GM12878 (cell line): ENCODE data around the gene DAZAP2. TPM values are rescaled to one million over a fixed set of nuclear protein-coding genes. Genes with fewer than 3 reads are reported as not detected.

Experiments
- ATAC-seq: fragments of 200-7000 bp; cut with Tn5 transposase; 3 replicates; pipeline ENCODE4 v1.9.1; 2020; ENCODE audit warnings: mild to moderate bottlenecking, moderate library complexity
- BruUV-seq: library from RNA; stranded (reverse); fragments of 400-500 nt; replicated peaks from 2 replicates; lab custom pipeline; 2021; lab: Mats Ljungman, UMichigan
- CTCF ChIA-PET: fragments of 300-600 bp; sonication (Branson Sonifier 250); formaldehyde crosslinking; extraction: SDS; loops from one replicate; lab custom pipeline; 2021; ENCODE audit warnings: inconsistent platforms; lab: Yijun Ruan, JAX
- POLR2A ChIA-PET: fragments of 350-600 bp; formaldehyde crosslinking; extraction: SDS; loops from one replicate; lab custom pipeline; 2021; ENCODE audit warnings: inconsistent platforms; lab: Charles Lee
- RAD21 ChIA-PET: fragments of 300-600 bp; sonication (Branson Sonifier 250); formaldehyde crosslinking; loops from one replicate; lab custom pipeline; 2023; ENCODE audit warnings: antibody characterized with exemption; ENCODE audit not compliant: unreplicated experiment; lab: Charles Lee
- SMC1A ChIA-PET: fragments of 300-600 bp; sonication (Branson Sonifier 250); formaldehyde crosslinking; loops from one replicate; lab custom pipeline; 2023; ENCODE audit not compliant: unreplicated experiment, uncharacterized antibody; lab: Charles Lee
- DNase-seq: peaks from one replicate; pipeline ENCODE4 v3.0.0-alpha.2; 2011; ENCODE audit warnings: low read depth, low spot score
- FAIRE-seq: peaks from 3 replicates; lab custom pipeline; 2011; peaks lifted over from hg19 to GRCh38; lab: Jason Lieb, UNC
- H2AFZ ChIP-seq: 2 replicates; pipeline ENCODE4 v1.6.0; 2011; ENCODE audit warnings: low read depth, low read length, control low read depth; ENCODE audit not compliant: control insufficient read depth
- H3K27ac ChIP-seq: 2 replicates; pipeline ENCODE4 v1.5.1; 2011; ENCODE audit warnings: control low read depth; ENCODE audit not compliant: control insufficient read depth, insufficient read depth
- H3K27me3 ChIP-seq, 2 experiments: replicated peaks in 1 of 2; 2 replicates each; pipeline versions ENCODE4 v1.6.0 to v1.6.1; 2011; ENCODE audit warnings: low read length in 1 of 2; ENCODE audit not compliant: control insufficient read depth in 2 of 2, insufficient read depth in 2 of 2
- H3K36me3 ChIP-seq, 2 experiments: 2 replicates each; pipeline ENCODE4 v1.5.1; 2011; ENCODE audit warnings: low read length in 1 of 2; ENCODE audit not compliant: control insufficient read depth in 2 of 2, insufficient read depth in 2 of 2
- H3K4me1 ChIP-seq: 2 replicates; pipeline ENCODE4 v1.6.1; 2011; ENCODE audit warnings: mild to moderate bottlenecking, low read length, moderate library complexity, mixed read lengths; ENCODE audit not compliant: control insufficient read depth, insufficient read depth
- H3K4me2 ChIP-seq: 2 replicates; pipeline ENCODE4 v1.6.0; 2011; ENCODE audit warnings: control low read depth; ENCODE audit not compliant: control insufficient read depth, insufficient read depth
- H3K4me3 ChIP-seq: fragments of 200-600 bp; sonication (generic); 2 replicates; pipeline ENCODE4 v1.5.1; 2016
- H3K79me2 ChIP-seq: 2 replicates; pipeline ENCODE4 v1.6.0; 2011; ENCODE audit warnings: low read length; ENCODE audit not compliant: control insufficient read depth, insufficient read depth
- H3K9ac ChIP-seq: 2 replicates; pipeline ENCODE4 v1.8.0; 2011; ENCODE audit warnings: low read length, control low read depth, mixed read lengths; ENCODE audit not compliant: control insufficient read depth, insufficient read depth
- H3K9me3 ChIP-seq: replicated peaks from 3 replicates; pipeline ENCODE4 v1.5.1; 2011; ENCODE audit warnings: mild to moderate bottlenecking, low read length; ENCODE audit not compliant: control insufficient read depth, insufficient read depth
- H4K20me1 ChIP-seq: 2 replicates; pipeline ENCODE4 v1.6.0; 2011; ENCODE audit not compliant: control insufficient read depth, insufficient read depth
- CHD4 ChIP-seq: fragments of 200-600 bp; sonication (generic); IDR thresholded peaks from 2 replicates; pipeline ENCODE4 v1.6.1; 2016; ENCODE audit warnings: mild to moderate bottlenecking
- EGR1 ChIP-seq, 2 experiments: IDR thresholded peaks; 1 replicate in 1 of 2; 2 replicates in 1 of 2; pipeline ENCODE4 v1.6.1; 2011 to 2012; ENCODE audit warnings: low read depth in 2 of 2, low read length in 2 of 2, borderline replicate concordance in 1 of 2, mild to moderate bottlenecking in 1 of 2, moderate library complexity in 1 of 2
- FOS ChIP-seq: IDR thresholded peaks from 3 replicates; pipeline ENCODE4 v1.6.1; 2011; ENCODE audit warnings: borderline replicate concordance; ENCODE audit not compliant: insufficient read length; ENCODE audit errors: extremely low read depth
- FOXM1 ChIP-seq: IDR thresholded peaks from 2 replicates; pipeline ENCODE4 v1.6.1; 2012; ENCODE audit warnings: low read depth, mild to moderate bottlenecking, inconsistent platforms, low read length, moderate library complexity
- HDAC2 ChIP-seq: fragments of 200-600 bp; sonication (generic); IDR thresholded peaks from 2 replicates; pipeline ENCODE4 v1.6.1; 2017
- NKRF ChIP-seq: fragments of 450-650 bp; conservative IDR thresholded peaks from 2 replicates; pipeline ENCODE4 v1.6.1; 2017; ENCODE audit warnings: mild to moderate bottlenecking, moderate library complexity
- NR2C1 ChIP-seq: fragments of 450-650 bp; IDR thresholded peaks from 2 replicates; pipeline ENCODE4 v1.6.1; 2017; ENCODE audit warnings: antibody characterized with exemption, mild to moderate bottlenecking, moderate library complexity
- RFX5 ChIP-seq: IDR thresholded peaks from 2 replicates; pipeline ENCODE4 v1.6.1; 2011; ENCODE audit warnings: low read depth, low read length, improper control_type of control experiment
- SMARCA5 ChIP-seq: fragments of 450-650 bp; IDR thresholded peaks from 2 replicates; pipeline ENCODE4 v1.6.1; 2017; ENCODE audit warnings: mild to moderate bottlenecking
- TAF1 ChIP-seq: IDR thresholded peaks from 2 replicates; pipeline ENCODE4 v1.6.1; 2011; ENCODE audit warnings: mild to moderate bottlenecking, low read depth, low read length, borderline replicate concordance
- ZBTB33 ChIP-seq: fragments of 450-650 bp; IDR thresholded peaks from 2 replicates; pipeline ENCODE4 v1.6.1; 2017; ENCODE audit warnings: mild to moderate bottlenecking
- ZBTB4 ChIP-seq: fragments of 450-650 bp; formaldehyde crosslinking; IDR thresholded peaks from 2 replicates; pipeline ENCODE4 v1.4.0; 2022; ENCODE audit warnings: mild to moderate bottlenecking, moderate library complexity
- WGBS: methylation state at CpG from one replicate; pipeline ENCODE4 v1.1.6; 2016; ENCODE audit warnings: low lambda C conversion rate; ENCODE audit not compliant: insufficient replicate concordance, insufficient coverage; ENCODE audit errors: missing lambda C conversion rate; 5-methylcytosine and 5-hydroxymethylcytosine counted together
- in situ Hi-C: fragments of 300-500 bp; cut with MboI; formaldehyde crosslinking; loops from 9 replicates; pipeline ENCODE4 v1.14.3; 2018; ENCODE audit warnings: mixed read lengths
- intact Hi-C: fragments of 100-400 bp; cut with micrococcal nuclease; formaldehyde crosslinking; loops from one replicate; pipeline ENCODE4 v1.14.2; 2022; ENCODE audit not compliant: unreplicated experiment
- polyA plus RNA-seq, 11 experiments: library from polyadenylated mRNA; depleted of rRNA in 4 of 11; unstranded in 6 of 11; stranded (reverse) in 5 of 11; fragments of >200 nt; fragmentation: Nextera tagmentation in 4 of 11; fragmentation: Illumina TruSeq in 1 of 11; extraction: Ambion mirVana in 4 of 11; extraction: Trizol in 1 of 11; gene quantifications; 1 replicate in 1 of 11; 2 replicates in 10 of 11; pipeline versions ENCODE4 v1.2.1 to v1.2.3, GENCODE V29; 2011 to 2016; ENCODE audit warnings: inconsistent platforms in 2 of 11, missing spikeins in 2 of 11, low read depth in 1 of 11
- total RNA-seq, 4 experiments: library from RNA; depleted of rRNA in 3 of 4; stranded (reverse); fragments of >200 nt in 3 of 4; fragmentation: Illumina TruSeq in 1 of 4; extraction: Trizol in 1 of 4; gene quantifications; 2 replicates each; pipeline versions ENCODE4 v1.2.1 to v1.2.3, GENCODE V29; 2013 to 2021

Gene DAZAP2
- total and polyA plus RNA-seq, 10 of the 15 experiments (the other 5 are each of a cell fraction or from before 2014, with no cell fraction given): 71.0 to 267 (median 158) TPM

GRCh38 chr12:51210690-51211395 lies 27.8 kb upstream of the DAZAP2 start:
- intact Hi-C loops (no loop called here), in situ Hi-C loops (no loop called here)
- CTCF ChIA-PET: interaction anchor here (0.7 to 2.8 kb wide), 5 partner anchors 11 to 164 kb away, joined by 3 to 12 read pairs (median 3); no protein-coding TSS in a partner anchor
- RAD21 ChIA-PET: interaction anchor here (1.1 kb wide), 1 partner anchor 130 kb away, joined by 3 read pairs; no protein-coding TSS in a partner anchor
- no peaks in the 10 kb centered on the region for H3K9me3 ChIP-seq
- no peak overlapping the region for H3K9ac ChIP-seq
- SMC1A ChIA-PET: interaction anchor here (0.6 to 2.1 kb wide), 3 partner anchors 98 to 159 kb away, joined by 3 to 6 read pairs (median 3); no protein-coding TSS in a partner anchor
- ATAC-seq: peak; percentile 25; the same call in 1 of the 3 replicates
- no peak overlapping the region for H3K27ac ChIP-seq
- H3K4me3 ChIP-seq: no peak overlapping the region
- H2AFZ ChIP-seq: no peak overlapping the region
- no TSS peak for BruUV-seq
- H3K4me2 ChIP-seq: no peak overlapping the region
- DNase-seq: no peak
- H3K27me3 ChIP-seq: no peaks in the 10 kb centered on the region
- no peaks in the 10 kb centered on the region for H3K79me2 ChIP-seq
- no peaks in the 10 kb centered on the region for H4K20me1 ChIP-seq
- H3K4me1 ChIP-seq: no peaks in the 10 kb centered on the region
- POLR2A ChIA-PET: no interaction called here
- FAIRE-seq: no peak
- no peaks in the 10 kb centered on the region for H3K36me3 ChIP-seq
- WGBS: 44% methylated on average over 2 of the region's 2 CpGs
- no peak for TF ChIP-seq SMARCA5
- no peak for TF ChIP-seq ZBTB33
- TF ChIP-seq FOXM1: no peak
- TF ChIP-seq ZBTB4 (CRISPR knock-in tag): no peak
- no peak for TF ChIP-seq RFX5
- TF ChIP-seq CHD4: no peak
- TF ChIP-seq NKRF: no peak
- no peak for TF ChIP-seq HDAC2
- TF ChIP-seq NR2C1: no peak
- no peak for TF ChIP-seq TAF1
- no peak for TF ChIP-seq EGR1 (IDR thresholded peaks at IDR 0.05; ENCODE audit: borderline replicate concordance in 1 of 2, low read depth in 2 of 2, low read length in 2 of 2)
- TF ChIP-seq FOS: no peak
